K562 (cell line): Measurements from ENCODE around the gene ACTG2. TPM values are rescaled to one million over a fixed set of nuclear protein-coding genes. Genes with fewer than 3 reads are reported as not detected.

Experiments
- BHLHE40 ChIP-seq: IDR thresholded peaks from 2 replicates; pipeline ENCODE4 v1.6.1; 2011; ENCODE audit warnings: low read length, improper control_type of control experiment
- CBFA2T2 ChIP-seq: fragments of 450-650 bp; conservative IDR thresholded peaks from 2 replicates; pipeline ENCODE4 v1.6.1; 2017; ENCODE audit warnings: mild to moderate bottlenecking
- CEBPB ChIP-seq: fragments of 450-650 bp; IDR thresholded peaks from 2 replicates; pipeline ENCODE4 v1.6.1; 2016; ENCODE audit warnings: missing genetic modification characterization, missing compliant biosample characterization
- CTCF ChIP-seq, 3 experiments: IDR thresholded peaks in 2 of 3; conservative IDR thresholded peaks in 1 of 3; 2 replicates each; pipeline ENCODE4 v1.5.1; 2011 to 2012; ENCODE audit warnings: low read length in 3 of 3, mild to moderate bottlenecking in 3 of 3, control low read depth in 2 of 3, improper control_type of control experiment in 1 of 3, inconsistent platforms in 1 of 3, low read depth in 1 of 3, mixed read lengths in 1 of 3, moderate library complexity in 1 of 3; ENCODE audit not compliant: insufficient read depth in 2 of 3
- HEY1 ChIP-seq: fragments of 250-450 bp; sonication (Bioruptor Pico); IDR thresholded peaks from 2 replicates; pipeline ENCODE4 v1.5.0; 2020; ENCODE audit warnings: mild to moderate bottlenecking, moderate library complexity, borderline replicate concordance
- SIX5 ChIP-seq, 2 experiments: IDR thresholded peaks; 2 replicates each; pipeline ENCODE4 v1.6.1; 2011; ENCODE audit warnings: low read length in 2 of 2, borderline replicate concordance in 1 of 2, low read depth in 1 of 2, mild to moderate bottlenecking in 1 of 2, moderate library complexity in 1 of 2; ENCODE audit not compliant: insufficient read depth in 1 of 2
- USF2 ChIP-seq: sonication (generic); formaldehyde crosslinking; IDR thresholded peaks from 2 replicates; pipeline ENCODE4 v1.5.0; 2020; ENCODE audit warnings: missing genetic modification reagents
- ZFP91 ChIP-seq: sonication (generic); formaldehyde crosslinking; IDR thresholded peaks from 2 replicates; pipeline ENCODE4 v1.8.0; 2022; ENCODE audit warnings: mild to moderate bottlenecking, missing genetic modification reagents
- ZNF133 ChIP-seq: fragments of 250-450 bp; sonication (Bioruptor Pico); IDR thresholded peaks from 2 replicates; pipeline ENCODE4 v1.4.0; 2020; ENCODE audit warnings: mild to moderate bottlenecking
- ZNF75A ChIP-seq: fragments of 450-650 bp; formaldehyde crosslinking; IDR thresholded peaks from 2 replicates; pipeline ENCODE4 v1.4.0; 2020; ENCODE audit warnings: mild to moderate bottlenecking
- polyA plus RNA-seq, 8 experiments: library from polyadenylated mRNA; depleted of rRNA in 4 of 8; stranded (reverse) in 5 of 8; unstranded in 3 of 8; fragments of >200 nt; fragmentation: Nextera tagmentation in 2 of 8; fragmentation: Illumina TruSeq in 1 of 8; extraction: Ambion mirVana in 2 of 8; extraction: Trizol in 1 of 8; gene quantifications; 2 replicates each; pipeline versions ENCODE4 v1.2.1 to v1.2.3, GENCODE V29; 2011 to 2014; ENCODE audit warnings: inconsistent platforms in 1 of 8, missing spikeins in 1 of 8
- total RNA-seq, 7 experiments: library from RNA; depleted of rRNA in 6 of 7; stranded (reverse); fragments of >200 nt in 6 of 7; fragmentation: Illumina TruSeq in 2 of 7; extraction: Trizol in 2 of 7; gene quantifications; 2 replicates each; pipeline versions ENCODE4 v1.2.1 to v1.2.3, GENCODE V29; 2011 to 2021; ENCODE audit warnings: low replicate concordance in 1 of 7
- TF ChIP-seq, protein P1 (sequence below): sonication (generic); formaldehyde crosslinking; IDR thresholded peaks from 2 replicates; pipeline ENCODE4 v1.8.0; 2022; ENCODE audit warnings: missing genetic modification reagents, mild to moderate bottlenecking, moderate library complexity, borderline replicate concordance
- TF ChIP-seq, protein P2 (sequence below): fragments of 450-650 bp; IDR thresholded peaks from 2 replicates; pipeline ENCODE4 v1.6.1; 2016; ENCODE audit warnings: mild to moderate bottlenecking
- TF ChIP-seq, protein P3 (sequence below): IDR thresholded peaks from 2 replicates; pipeline ENCODE4 v1.6.1; 2014; ENCODE audit warnings: antibody characterized with exemption
- TF ChIP-seq, protein P4 (sequence below), 2 experiments: fragments of 450-650 bp in 1 of 2; sonication (generic) in 1 of 2; formaldehyde crosslinking in 1 of 2; IDR thresholded peaks in 1 of 2; conservative IDR thresholded peaks in 1 of 2; 2 replicates each; pipeline versions ENCODE4 v1.6.1 to v1.8.1; 2016 to 2023; ENCODE audit warnings: mild to moderate bottlenecking in 2 of 2, moderate library complexity in 2 of 2, inconsistent platforms in 1 of 2, missing genetic modification reagents in 1 of 2

ACTG2 gene
- total and polyA plus RNA-seq, 9 of the 15 experiments (the other 6 are each of a cell fraction or from before 2014, with no cell fraction given), result 0.06 to 0.60 TPM; not detected in 7

DNA sequence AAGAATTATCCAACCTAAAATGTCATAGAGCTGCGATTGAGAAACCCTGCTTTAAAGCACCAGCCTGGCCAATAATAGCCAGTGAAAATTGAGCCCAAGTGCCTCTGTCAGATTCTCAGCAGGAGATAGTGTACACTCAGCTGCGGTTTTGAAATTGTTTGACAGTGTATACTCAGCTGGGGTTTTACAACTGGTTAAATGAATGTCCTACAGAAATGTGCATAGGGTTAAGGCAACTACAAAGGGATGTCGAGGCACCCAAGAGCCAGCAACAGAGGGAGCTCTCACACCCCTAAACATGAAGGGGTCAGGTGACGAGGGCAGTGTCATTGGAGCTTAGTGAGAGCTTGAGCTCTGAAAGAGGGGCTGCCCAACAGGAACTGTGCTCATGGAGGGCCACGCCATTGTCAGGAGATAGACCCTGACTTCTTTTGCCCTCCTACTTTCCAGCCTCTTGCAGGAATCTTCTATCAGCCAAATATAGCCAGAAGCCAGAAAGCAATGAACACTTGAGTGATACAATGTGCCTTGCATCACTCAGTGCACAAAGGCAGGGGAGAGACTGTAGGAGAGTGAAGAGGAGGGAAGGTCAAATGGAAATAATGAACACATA is 15.1 kb downstream of the ACTG2 start (continued):
- TF ChIP-seq CTCF (IDR thresholded peaks at IDR 0.05 in 2 of 3, conservative IDR thresholded peaks at IDR 0.05 in 1 of 3; ENCODE audit: insufficient read depth in 2 of 3, low read depth in 1 of 3, low read length in 3 of 3) (peak; percentile 69 to 78 (median 73)), ZNF75A (no peak), USF2 (CRISPR knock-in tag) (peak; percentile 73), CEBPB (0 out of 2 replicates have a peak, but pooled peaks have one; percentile 6), CBFA2T2 (peak; percentile 30; the same call in 1 of the 2 replicates), HEY1 (CRISPR knock-in tag) (no peak), ZNF133 (no peak), SIX5 (IDR thresholded peaks at IDR 0.05; ENCODE audit: borderline replicate concordance in 1 of 2, insufficient read depth in 1 of 2, low read depth in 1 of 2, low read length in 2 of 2) (no peak), ZFP91 (CRISPR knock-in tag) (no peak), BHLHE40 (peak; percentile 80)
- TF ChIP-seq, protein P1, sequence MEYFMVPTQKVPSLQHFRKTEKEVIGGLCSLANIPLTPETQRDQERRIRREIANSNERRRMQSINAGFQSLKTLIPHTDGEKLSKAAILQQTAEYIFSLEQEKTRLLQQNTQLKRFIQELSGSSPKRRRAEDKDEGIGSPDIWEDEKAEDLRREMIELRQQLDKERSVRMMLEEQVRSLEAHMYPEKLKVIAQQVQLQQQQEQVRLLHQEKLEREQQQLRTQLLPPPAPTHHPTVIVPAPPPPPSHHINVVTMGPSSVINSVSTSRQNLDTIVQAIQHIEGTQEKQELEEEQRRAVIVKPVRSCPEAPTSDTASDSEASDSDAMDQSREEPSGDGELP (CRISPR knock-in tag), result peak; percentile 50; the same call in 1 of the 2 replicates
- TF ChIP-seq, protein P2, sequence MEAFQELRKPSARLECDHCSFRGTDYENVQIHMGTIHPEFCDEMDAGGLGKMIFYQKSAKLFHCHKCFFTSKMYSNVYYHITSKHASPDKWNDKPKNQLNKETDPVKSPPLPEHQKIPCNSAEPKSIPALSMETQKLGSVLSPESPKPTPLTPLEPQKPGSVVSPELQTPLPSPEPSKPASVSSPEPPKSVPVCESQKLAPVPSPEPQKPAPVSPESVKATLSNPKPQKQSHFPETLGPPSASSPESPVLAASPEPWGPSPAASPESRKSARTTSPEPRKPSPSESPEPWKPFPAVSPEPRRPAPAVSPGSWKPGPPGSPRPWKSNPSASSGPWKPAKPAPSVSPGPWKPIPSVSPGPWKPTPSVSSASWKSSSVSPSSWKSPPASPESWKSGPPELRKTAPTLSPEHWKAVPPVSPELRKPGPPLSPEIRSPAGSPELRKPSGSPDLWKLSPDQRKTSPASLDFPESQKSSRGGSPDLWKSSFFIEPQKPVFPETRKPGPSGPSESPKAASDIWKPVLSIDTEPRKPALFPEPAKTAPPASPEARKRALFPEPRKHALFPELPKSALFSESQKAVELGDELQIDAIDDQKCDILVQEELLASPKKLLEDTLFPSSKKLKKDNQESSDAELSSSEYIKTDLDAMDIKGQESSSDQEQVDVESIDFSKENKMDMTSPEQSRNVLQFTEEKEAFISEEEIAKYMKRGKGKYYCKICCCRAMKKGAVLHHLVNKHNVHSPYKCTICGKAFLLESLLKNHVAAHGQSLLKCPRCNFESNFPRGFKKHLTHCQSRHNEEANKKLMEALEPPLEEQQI, result no peak
- TF ChIP-seq, protein P3, sequence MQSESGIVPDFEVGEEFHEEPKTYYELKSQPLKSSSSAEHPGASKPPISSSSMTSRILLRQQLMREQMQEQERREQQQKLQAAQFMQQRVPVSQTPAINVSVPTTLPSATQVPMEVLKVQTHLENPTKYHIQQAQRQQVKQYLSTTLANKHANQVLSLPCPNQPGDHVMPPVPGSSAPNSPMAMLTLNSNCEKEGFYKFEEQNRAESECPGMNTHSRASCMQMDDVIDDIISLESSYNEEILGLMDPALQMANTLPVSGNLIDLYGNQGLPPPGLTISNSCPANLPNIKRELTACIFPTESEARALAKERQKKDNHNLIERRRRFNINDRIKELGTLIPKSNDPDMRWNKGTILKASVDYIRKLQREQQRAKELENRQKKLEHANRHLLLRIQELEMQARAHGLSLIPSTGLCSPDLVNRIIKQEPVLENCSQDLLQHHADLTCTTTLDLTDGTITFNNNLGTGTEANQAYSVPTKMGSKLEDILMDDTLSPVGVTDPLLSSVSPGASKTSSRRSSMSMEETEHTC, result peak; percentile 87
- TF ChIP-seq, protein P4, sequence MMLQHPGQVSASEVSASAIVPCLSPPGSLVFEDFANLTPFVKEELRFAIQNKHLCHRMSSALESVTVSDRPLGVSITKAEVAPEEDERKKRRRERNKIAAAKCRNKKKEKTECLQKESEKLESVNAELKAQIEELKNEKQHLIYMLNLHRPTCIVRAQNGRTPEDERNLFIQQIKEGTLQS (IDR thresholded peaks at IDR 0.05), result 0 out of 2 replicates have a peak, but pooled peaks have one; percentile 18
- TF ChIP-seq, protein P4 (CRISPR knock-in tag; conservative IDR thresholded peaks at IDR 0.05), result no peak
